SK-N-SH treated with all-trans-retinoic acid at 6 μM for 48 hours (cell line): ENCODE data around the gene STIMATE.

Experiments used
- ARNTL ChIP-seq: fragments of 450-650 bp; formaldehyde crosslinking; IDR thresholded peaks from 2 replicates; pipeline ENCODE4 v1.5.0; 2020; ENCODE audit warnings: low read depth, mild to moderate bottlenecking, moderate library complexity, borderline replicate concordance
- CREB5 ChIP-seq: fragments of 250-450 bp; sonication (Bioruptor Pico); IDR thresholded peaks from 2 replicates; pipeline ENCODE4 v1.5.1; 2020; ENCODE audit warnings: low read depth, mild to moderate bottlenecking, moderate library complexity
- PATZ1 ChIP-seq: fragments of 250-450 bp; sonication (Bioruptor Pico); IDR thresholded peaks from 2 replicates; pipeline ENCODE4 v1.8.0; 2020; ENCODE audit warnings: mild to moderate bottlenecking, moderate library complexity, borderline replicate concordance
- PPARA ChIP-seq: fragments of 250-450 bp; sonication (Bioruptor Pico); IDR thresholded peaks from 2 replicates; pipeline ENCODE4 v1.5.0; 2020; ENCODE audit warnings: mild to moderate bottlenecking, borderline replicate concordance
- RARB ChIP-seq: fragments of 250-450 bp; sonication (Bioruptor Pico); IDR thresholded peaks from 2 replicates; pipeline ENCODE4 v1.8.0; 2021; ENCODE audit warnings: mild to moderate bottlenecking, moderate library complexity
- ZFP30 ChIP-seq: fragments of 450-650 bp; formaldehyde crosslinking; IDR thresholded peaks from 2 replicates; pipeline ENCODE4 v1.5.0; 2022; ENCODE audit warnings: mild to moderate bottlenecking, moderate library complexity

- TF ChIP-seq CREB5 (CRISPR knock-in tag): no peak
- TF ChIP-seq ARNTL (CRISPR knock-in tag): no peak
- TF ChIP-seq PPARA (CRISPR knock-in tag): no peak
- TF ChIP-seq PATZ1 (CRISPR knock-in tag): no peak
- no peak for TF ChIP-seq RARB (CRISPR knock-in tag)
- no peak for TF ChIP-seq ZFP30 (CRISPR knock-in tag)
These were observed 66.7 kb downstream of the STIMATE start, which contains the start of gene ITIH4 for GRCh38 chr3:52830535-52831258.
